Measurements from ENCODE around the gene FABP7. TPM values are rescaled to one million over a fixed set of nuclear protein-coding genes. Genes with fewer than 3 reads are reported as not detected.

FABP7 gene
- total RNA-seq, 4 donors from 2014 or later, result 22.4 to 78.8 (median 43.2) TPM

DNA sequence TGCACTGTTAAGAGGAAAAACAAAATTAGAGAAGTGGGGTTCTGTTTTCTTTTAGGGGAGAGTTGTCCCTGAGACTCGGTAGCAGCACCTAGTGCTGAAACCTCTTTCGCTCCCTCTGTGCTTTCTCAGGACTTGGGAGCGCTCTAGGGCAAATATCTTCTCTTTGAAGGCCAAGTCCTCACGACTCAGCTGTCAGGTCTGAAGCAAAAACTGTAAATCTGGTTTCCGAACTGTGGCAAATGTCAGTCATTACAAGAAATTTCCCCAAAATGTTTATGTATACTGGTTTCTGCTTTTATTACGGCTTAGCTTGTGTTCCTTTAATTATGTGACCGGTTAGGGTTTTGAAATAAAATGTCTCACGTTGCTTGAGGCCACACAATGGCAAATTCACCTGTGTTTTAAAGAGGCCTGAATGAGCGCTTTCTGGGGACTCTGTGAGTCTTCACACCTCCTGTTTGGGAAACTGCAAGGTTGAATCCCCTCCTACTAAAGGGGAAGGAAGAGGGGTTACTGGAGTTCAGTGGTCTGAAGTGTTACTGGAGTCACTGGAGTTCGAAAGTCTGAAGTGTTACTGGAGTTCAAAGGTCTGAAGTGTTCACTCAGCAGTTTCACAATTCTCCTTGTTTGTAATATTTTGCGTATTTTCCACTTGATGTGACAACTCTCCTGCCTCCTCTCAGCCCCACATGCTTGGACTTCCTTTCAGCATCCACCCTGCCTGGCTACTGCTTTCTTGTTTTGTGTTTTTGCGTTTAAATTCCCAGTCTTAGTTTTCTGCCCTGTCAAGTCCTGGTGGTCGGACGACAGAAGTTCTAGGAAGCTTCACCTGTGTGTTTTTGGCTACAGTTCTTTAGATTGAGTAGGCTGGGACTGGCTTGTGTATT is 11.2 kb downstream of the FABP7 start:
- TF ChIP-seq, protein P1, sequence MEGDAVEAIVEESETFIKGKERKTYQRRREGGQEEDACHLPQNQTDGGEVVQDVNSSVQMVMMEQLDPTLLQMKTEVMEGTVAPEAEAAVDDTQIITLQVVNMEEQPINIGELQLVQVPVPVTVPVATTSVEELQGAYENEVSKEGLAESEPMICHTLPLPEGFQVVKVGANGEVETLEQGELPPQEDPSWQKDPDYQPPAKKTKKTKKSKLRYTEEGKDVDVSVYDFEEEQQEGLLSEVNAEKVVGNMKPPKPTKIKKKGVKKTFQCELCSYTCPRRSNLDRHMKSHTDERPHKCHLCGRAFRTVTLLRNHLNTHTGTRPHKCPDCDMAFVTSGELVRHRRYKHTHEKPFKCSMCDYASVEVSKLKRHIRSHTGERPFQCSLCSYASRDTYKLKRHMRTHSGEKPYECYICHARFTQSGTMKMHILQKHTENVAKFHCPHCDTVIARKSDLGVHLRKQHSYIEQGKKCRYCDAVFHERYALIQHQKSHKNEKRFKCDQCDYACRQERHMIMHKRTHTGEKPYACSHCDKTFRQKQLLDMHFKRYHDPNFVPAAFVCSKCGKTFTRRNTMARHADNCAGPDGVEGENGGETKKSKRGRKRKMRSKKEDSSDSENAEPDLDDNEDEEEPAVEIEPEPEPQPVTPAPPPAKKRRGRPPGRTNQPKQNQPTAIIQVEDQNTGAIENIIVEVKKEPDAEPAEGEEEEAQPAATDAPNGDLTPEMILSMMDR (IDR thresholded peaks at IDR 0.05), result no peak
- TF ChIP-seq POLR2A (IDR thresholded peaks at IDR 0.05), result no peak
- intact Hi-C loops (cut with DNase I; ENCODE audit: low total_unique reads), result no loop called here
- WGBS, 2 donors, result 31 to 32% methylated on average over 14 of the region's 14 CpGs
- no peak for DNase-seq (ENCODE audit: low spot score in 2 of 2)
- H3K4me3 ChIP-seq (ENCODE audit: low read depth, poor library complexity, severe bottlenecking), result no peak overlapping the region

DNA sequence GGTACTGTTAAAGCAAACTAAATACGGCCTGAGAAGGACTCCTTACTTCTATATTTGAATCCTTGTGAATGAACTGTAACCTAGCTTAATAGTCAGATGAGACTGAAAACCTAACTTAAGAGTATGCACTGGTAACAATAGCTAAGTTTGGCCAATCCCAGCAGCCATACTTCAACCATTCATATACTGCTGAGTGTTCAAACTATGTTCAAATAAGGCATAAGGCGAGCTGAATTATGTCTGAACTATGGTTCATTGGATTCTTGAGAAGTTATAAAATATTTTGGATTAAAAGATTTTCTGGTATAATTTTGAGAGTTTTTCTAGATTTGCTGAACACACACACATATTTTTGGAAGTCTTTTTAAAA is 11.8 kb downstream of the FABP7 start:
- WGBS, 2 donors, result 59 to 66% methylated on average over 2 of the region's 2 CpGs
- intact Hi-C loops (cut with DNase I; ENCODE audit: low total_unique reads), result no loop called here
- H3K4me3 ChIP-seq (ENCODE audit: low read depth, poor library complexity, severe bottlenecking), result no peak overlapping the region
- DNase-seq (ENCODE audit: low spot score in 2 of 2), result no peak
- TF ChIP-seq, protein P1 (IDR thresholded peaks at IDR 0.05), result no peak
- no peak for TF ChIP-seq POLR2A (IDR thresholded peaks at IDR 0.05)

DNA sequence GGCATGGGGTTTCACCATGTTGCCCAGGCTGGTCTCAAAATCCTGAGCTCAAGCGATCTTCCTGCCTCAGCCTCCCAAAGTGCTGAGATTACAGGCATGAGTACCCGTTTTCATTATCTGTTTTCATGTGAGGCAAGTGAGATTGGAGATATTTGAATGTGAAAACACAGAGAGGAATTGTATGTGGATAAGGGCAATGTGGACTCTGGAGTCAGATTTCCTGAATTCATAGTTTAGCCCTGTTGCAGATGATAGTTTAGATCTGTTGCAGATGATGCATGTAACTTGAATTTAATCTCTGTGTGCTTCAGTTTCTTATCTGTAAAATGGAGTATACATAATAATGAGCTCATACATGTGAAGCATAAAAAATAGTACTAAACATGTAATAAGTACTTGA is 13.2 kb downstream of the FABP7 start:
- no peak overlapping the region for H3K4me3 ChIP-seq (ENCODE audit: low read depth, poor library complexity, severe bottlenecking)
- intact Hi-C loops (cut with DNase I; ENCODE audit: low total_unique reads), result no loop called here
- TF ChIP-seq, protein P1 (IDR thresholded peaks at IDR 0.05), result no peak
- no peak for TF ChIP-seq POLR2A (IDR thresholded peaks at IDR 0.05)
- 62 to 65% methylated on average over 2 of the region's 2 CpGs for WGBS, 2 donors
- DNase-seq (ENCODE audit: low spot score in 2 of 2), result no peak

DNA sequence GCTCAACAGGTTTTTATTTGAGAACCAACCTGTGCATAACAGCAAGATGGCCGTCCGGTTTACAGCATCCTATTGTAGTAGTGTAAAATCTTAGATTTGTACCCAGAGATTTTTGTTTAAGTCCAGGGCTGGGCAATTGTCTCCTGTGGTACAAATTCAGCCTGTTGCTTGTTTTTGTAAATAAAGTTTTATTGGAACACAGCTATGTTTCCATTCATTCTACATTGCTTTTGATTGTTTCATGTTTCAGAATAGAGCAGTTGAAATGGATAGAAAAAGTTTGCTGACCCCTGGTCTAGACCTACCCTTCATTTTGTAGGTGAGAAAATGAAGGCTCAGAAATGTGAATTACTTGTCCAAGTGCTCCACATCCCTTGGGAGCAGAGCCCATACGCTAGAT is 18.0 kb downstream of the FABP7 start:
- no peak for TF ChIP-seq POLR2A (IDR thresholded peaks at IDR 0.05)
- TF ChIP-seq, protein P1 (IDR thresholded peaks at IDR 0.05), result no peak
- no peak overlapping the region for H3K4me3 ChIP-seq (ENCODE audit: low read depth, poor library complexity, severe bottlenecking)
- intact Hi-C loops (cut with DNase I; ENCODE audit: low total_unique reads), result no loop called here
- no peak for DNase-seq (ENCODE audit: low spot score in 2 of 2)
- WGBS, 2 donors, result 96% methylated on average over 3 of the region's 3 CpGs

DNA sequence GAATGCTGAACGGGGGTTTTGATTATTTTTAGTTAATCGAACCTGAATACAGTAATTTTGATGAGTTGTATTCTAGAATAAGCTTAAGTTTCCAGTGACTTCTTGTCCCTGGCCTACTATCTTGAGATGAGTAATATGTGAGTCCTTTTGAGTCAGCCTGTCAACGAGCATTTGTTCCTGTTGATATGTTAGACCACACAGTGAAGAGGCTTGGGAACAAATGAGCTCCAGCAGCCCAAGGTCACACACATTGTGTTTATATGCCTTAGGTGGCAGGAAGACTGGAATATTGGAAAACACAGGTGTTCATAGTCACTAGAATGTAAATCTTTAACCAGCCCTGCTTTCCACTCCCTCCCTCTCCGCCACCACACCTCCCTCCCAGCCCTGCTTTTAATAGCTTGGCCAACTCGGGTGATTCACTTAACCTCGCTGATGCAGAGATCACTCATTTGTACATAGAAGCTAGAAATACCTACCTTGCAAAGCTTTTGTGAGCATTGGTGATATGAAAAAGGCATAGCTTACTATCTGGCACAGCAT is 18.7 kb downstream of the FABP7 start:
- WGBS, 2 donors, result 39 to 51% methylated on average over 6 of the region's 6 CpGs
- no peak for DNase-seq (ENCODE audit: low spot score in 2 of 2)
- intact Hi-C loops (cut with DNase I; ENCODE audit: low total_unique reads), result no loop called here

More for the DNA sequence above, 18.7 kb downstream of the FABP7 start:
- H3K4me3 ChIP-seq (ENCODE audit: low read depth, poor library complexity, severe bottlenecking), result no peak overlapping the region
- TF ChIP-seq, protein P1 (IDR thresholded peaks at IDR 0.05), result no peak
- TF ChIP-seq POLR2A (IDR thresholded peaks at IDR 0.05), result no peak
